ENCODE results near the gene SAXO1.
"Not testable (repeated sequence)": the region's sequence is repeated elsewhere in the genome, so short reads cannot be mapped to it uniquely, and the experiment has no call there.

SAXO1 gene

DNA sequence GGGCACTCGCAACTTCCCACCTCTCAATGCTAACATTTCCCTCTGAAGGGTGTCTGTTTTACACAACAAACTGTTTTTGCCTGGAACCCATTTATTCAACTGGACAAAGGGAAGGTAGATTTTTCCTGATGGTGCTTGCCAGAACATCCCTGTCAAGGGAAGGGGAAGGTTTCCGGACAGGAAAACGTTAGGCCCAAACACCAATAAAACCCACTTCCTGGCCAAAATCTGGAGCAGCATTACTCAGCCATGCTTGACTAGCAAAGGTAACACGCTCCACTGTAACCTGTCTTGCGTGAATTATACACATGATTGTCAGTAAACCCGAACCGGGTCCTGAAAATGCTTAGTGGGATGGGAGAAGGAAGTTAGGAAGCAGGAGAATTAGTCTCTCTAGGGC, 90.2 kb downstream of the SAXO1 start:
- DNase-seq (ENCODE audit: low read depth), result no peak
- TF ChIP-seq, protein P1, sequence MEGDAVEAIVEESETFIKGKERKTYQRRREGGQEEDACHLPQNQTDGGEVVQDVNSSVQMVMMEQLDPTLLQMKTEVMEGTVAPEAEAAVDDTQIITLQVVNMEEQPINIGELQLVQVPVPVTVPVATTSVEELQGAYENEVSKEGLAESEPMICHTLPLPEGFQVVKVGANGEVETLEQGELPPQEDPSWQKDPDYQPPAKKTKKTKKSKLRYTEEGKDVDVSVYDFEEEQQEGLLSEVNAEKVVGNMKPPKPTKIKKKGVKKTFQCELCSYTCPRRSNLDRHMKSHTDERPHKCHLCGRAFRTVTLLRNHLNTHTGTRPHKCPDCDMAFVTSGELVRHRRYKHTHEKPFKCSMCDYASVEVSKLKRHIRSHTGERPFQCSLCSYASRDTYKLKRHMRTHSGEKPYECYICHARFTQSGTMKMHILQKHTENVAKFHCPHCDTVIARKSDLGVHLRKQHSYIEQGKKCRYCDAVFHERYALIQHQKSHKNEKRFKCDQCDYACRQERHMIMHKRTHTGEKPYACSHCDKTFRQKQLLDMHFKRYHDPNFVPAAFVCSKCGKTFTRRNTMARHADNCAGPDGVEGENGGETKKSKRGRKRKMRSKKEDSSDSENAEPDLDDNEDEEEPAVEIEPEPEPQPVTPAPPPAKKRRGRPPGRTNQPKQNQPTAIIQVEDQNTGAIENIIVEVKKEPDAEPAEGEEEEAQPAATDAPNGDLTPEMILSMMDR (IDR thresholded peaks at IDR 0.05; ENCODE audit: insufficient read depth, low read depth, low read length, missing control alignments), result no peak
- no peak overlapping the region for H3K4me3 ChIP-seq (ENCODE audit: low read length)

DNA sequence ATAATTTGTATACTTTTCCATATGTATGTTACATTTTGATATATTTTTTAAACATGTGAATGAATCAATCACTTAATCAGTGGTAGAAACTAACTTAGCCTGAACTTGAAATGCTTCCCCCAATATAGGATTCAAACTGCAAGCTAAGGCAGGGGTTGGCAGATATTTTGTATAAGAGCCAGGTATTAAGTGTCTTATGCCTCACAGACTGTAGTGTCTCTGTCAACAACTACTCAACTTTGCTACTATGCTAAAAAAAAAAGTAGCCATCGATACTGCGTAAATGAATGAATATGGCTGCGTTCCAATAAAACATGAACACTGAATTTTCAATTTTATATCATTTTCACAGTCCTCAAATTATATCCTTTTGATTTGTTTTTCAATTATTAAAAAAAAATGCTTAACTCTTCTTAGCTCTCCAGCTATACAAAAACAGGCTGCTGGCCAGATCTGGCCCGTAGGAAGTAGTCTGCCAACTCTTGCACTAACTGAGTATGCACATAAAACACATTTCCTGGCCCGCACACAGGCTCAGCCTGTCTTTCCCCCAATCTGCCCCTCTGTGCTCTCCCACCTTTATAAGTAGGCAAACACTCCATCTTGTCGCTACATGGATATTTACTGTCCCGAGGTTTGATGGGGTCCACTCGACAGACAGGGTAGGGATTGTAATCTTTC, 91.8 kb downstream of the SAXO1 start:
- H3K4me3 ChIP-seq (ENCODE audit: low read length), result no peak overlapping the region
- no peak for DNase-seq (ENCODE audit: low read depth)
- TF ChIP-seq, protein P1 (IDR thresholded peaks at IDR 0.05; ENCODE audit: insufficient read depth, low read depth, low read length, missing control alignments), result no peak

DNA sequence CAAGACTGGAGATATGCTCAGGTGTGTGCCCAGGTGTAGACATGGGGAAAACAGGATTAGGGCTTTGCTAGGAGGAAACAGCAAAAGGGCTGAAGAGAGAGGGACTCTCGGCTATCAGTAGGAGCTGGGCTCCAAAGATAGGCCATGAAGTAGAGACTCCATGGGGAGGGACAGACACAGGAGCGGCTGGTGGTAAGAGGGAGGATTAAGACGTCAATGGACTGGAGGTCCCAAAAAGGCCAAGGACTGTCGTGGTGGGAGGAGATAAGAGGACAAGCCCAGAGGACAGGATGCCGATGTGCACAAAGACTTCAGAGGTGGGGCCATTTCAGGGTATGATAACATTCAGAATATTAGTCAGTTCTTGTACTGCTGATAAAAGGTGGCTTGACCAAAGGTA, 93.1 kb downstream of the SAXO1 start:
- TF ChIP-seq, protein P1 (IDR thresholded peaks at IDR 0.05; ENCODE audit: insufficient read depth, low read depth, low read length, missing control alignments), result no peak
- DNase-seq (ENCODE audit: low read depth), result no peak
- H3K4me3 ChIP-seq (ENCODE audit: low read length), result no peak overlapping the region

- DNase-seq (ENCODE audit: low read depth), result no peak
- TF ChIP-seq, protein P1 (IDR thresholded peaks at IDR 0.05; ENCODE audit: insufficient read depth, low read depth, low read length, missing control alignments), result no peak
- H3K4me3 ChIP-seq (ENCODE audit: low read length), result no peak overlapping the region
Observed at GRCh38 chr9:18936094-18936871, 96.7 kb downstream of the SAXO1 start.

DNA sequence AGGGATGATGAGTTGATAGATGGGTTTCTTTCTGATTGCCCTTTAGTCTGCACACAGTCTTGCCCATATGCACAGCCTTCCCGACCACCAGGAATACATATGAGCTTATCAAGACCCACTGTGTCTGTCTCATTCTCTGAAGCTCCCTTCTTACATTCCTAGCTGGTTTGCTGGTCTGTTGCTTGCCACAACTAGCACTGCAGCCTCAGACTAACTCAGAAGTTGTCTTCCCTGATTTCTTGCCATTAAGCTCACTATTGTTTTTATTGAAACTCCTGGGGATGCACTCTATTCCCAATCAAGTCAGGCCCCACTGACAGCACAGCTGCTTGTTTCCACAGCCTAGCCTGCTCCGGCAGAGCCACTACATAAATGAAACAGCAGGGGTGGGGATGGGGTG, 97.5 kb downstream of the SAXO1 start:
- DNase-seq (ENCODE audit: low read depth), result no peak
- TF ChIP-seq, protein P1 (IDR thresholded peaks at IDR 0.05; ENCODE audit: insufficient read depth, low read depth, low read length, missing control alignments), result no peak
- no peak overlapping the region for H3K4me3 ChIP-seq (ENCODE audit: low read length)

DNA sequence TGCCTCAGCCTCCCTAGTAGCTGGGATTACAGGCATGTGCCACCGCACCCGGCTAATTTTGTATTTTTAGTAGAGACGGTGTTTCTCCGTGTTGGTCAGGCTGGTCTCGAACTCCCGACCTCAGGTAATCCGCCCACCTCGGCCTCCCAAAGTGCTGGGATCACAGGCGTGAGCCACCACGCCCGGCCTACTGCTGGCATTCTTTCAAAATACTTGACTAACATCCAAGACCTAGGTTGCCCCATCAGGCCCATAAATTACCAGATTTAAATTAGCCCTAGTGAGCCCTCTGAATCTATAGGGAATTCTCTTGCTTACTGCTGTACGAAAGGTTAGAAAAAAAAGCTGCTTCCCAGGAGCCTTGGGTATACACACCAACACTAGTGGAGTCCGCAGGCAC, 102.4 kb downstream of the SAXO1 start:
- not testable (repeated sequence) for H3K4me3 ChIP-seq (ENCODE audit: low read length); DNase-seq (ENCODE audit: low read depth)

DNA sequence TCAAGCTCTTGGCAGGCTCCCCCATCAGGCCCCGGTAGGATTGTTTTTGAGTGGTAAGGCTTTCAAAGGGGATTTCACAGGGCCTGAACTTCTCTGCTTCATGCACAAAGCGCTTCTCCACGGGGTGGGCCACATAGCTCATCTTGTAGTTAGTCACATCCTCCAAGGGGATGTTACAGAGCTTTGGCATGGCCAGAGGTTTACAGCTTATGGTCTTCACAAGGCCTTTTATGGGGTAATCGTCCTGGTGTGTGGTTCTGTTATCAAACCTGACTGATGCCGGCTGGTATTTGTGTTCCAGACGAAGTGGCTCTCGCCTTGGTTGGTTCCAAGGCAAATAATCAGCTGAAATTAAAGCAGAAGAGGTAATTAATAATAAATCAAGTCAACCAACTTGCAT, 104.3 kb downstream of the SAXO1 start:
- TF ChIP-seq, protein P1 (IDR thresholded peaks at IDR 0.05; ENCODE audit: insufficient read depth, low read depth, low read length, missing control alignments), result no peak

More for the DNA sequence above, 104.3 kb downstream of the SAXO1 start:
- H3K4me3 ChIP-seq (ENCODE audit: low read length), result no peak overlapping the region
- no peak for DNase-seq (ENCODE audit: low read depth)

Measured in epithelial cell of esophagus (primary cell).